GM21529 (cell line): ENCODE measurements around the gene ANXA9.

Source experiments
- ATAC-seq: cut with Tn5 transposase; IDR thresholded peaks from one replicate; pipeline ENCODE4 v1.9.1; 2021; ENCODE audit not compliant: unreplicated experiment

Gene ANXA9

GRCh38 chr1:150974580-150975478, 7.3 kb upstream of the ANXA9 start, which contains the start of gene CERS2:
Gene CERS2, minus strand, starts transcription at chr1:150974835. Its CDS starts 5,745 bp downstream, at chr1:150969090.
- ATAC-seq: peak; percentile 57

GRCh38 chr1:150976401-150976821, 5.7 kb upstream of the ANXA9 start:
- no peak for ATAC-seq

- ATAC-seq: no peak
These were observed 5.0 kb upstream of the ANXA9 start for GRCh38 chr1:150976879-150977694.

GRCh38 chr1:150979092-150980056, 2.7 kb upstream of the ANXA9 start:
- ATAC-seq: peak; percentile 56

GRCh38 chr1:150981177-150981804, 801 bp upstream of the ANXA9 start:
- no peak for ATAC-seq

GRCh38 chr1:150985179-150985825, 3.2 kb downstream of the ANXA9 start:
- no peak for ATAC-seq

- ATAC-seq: no peak
These were observed 5.8 kb downstream of the ANXA9 start for GRCh38 chr1:150987924-150988323.

- no peak for ATAC-seq
These were observed 10.5 kb downstream of the ANXA9 start for GRCh38 chr1:150992626-150993025.

GRCh38 chr1:150994248-150994647, 12.2 kb downstream of the ANXA9 start:
- ATAC-seq: no peak

GRCh38 chr1:150995460-150995859, 13.4 kb downstream of the ANXA9 start:
- ATAC-seq: no peak

GRCh38 chr1:150995896-150996295, 13.8 kb downstream of the ANXA9 start:
- no peak for ATAC-seq

- ATAC-seq: no peak
These were observed 15.2 kb downstream of the ANXA9 start for GRCh38 chr1:150997126-150997872.

- ATAC-seq: no peak
These were observed 15.9 kb downstream of the ANXA9 start for GRCh38 chr1:150997949-150998348.

GRCh38 chr1:150999051-150999674, 17.1 kb downstream of the ANXA9 start:
- no peak for ATAC-seq

- no peak for ATAC-seq
These were observed 17.8 kb downstream of the ANXA9 start for GRCh38 chr1:150999926-151000325.

- no peak for ATAC-seq
These were observed 18.3 kb downstream of the ANXA9 start for GRCh38 chr1:151000408-151000807.

- no peak for ATAC-seq
These were observed 19.5 kb downstream of the ANXA9 start for GRCh38 chr1:151001602-151002001.

- ATAC-seq: no peak
These were observed 20.0 kb downstream of the ANXA9 start for GRCh38 chr1:151002051-151002450.

- no peak for ATAC-seq
These were observed 20.5 kb downstream of the ANXA9 start for GRCh38 chr1:151002611-151003010.
